ENCODE measurements around the gene FAM78A. TPM values are rescaled to one million over a fixed set of nuclear protein-coding genes. Genes with fewer than 3 reads are reported as not detected.
A peak's percentile ranks its signal among the peaks of the same experiment; 100 is the strongest.

The FAM78A gene
- total and polyA plus RNA-seq, 3 experiments from 2014 or later: 27.6 to 44.4 (median 43.6) TPM

DNA sequence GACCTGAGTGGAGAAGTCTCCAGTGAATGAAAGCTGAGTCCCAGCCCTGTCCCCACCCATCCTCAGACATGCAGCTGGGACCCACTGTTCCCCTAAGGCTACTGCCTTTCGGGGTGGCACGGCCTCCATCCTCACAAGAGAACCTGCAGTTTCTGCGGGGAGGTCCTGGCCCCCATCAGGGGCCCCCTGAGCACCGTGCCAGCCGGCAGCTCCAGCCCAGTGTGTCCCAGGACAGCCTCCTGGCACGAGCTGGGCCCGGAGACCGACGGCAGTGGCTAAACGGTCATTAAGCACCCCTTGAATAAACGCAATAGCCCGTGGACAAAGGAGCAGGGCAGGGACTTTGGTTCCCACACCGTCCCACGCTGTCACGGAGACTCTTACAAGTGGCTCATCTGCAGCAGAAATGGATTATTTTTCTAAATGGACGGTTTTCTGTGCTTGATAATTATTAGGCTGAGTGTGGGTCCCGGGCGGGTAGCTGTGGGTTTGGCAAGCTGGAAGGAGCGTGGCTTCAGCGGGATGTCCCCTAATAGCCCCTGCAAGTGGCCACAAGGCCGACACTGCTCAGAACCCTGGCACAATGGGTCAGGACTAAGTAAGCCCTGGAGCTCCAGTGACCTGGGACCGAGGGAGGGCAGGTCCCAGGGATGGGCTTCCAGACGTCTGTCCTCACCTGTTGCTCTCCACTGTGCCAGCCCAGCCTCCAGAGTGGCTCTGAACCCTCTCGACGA lies 17.4 kb downstream of the FAM78A start:
- Histone ChIP-seq H3K36me3 (ENCODE audit: insufficient read depth, low read length) (peaks cover 43% of the 10 kb centered on the region), H3K4me1 (ENCODE audit: insufficient read depth, low read length) (peaks cover 79% of the 10 kb centered on the region), H3K27me3 (ENCODE audit: insufficient read depth, low read length, poor library complexity, severe bottlenecking) (no peaks in the 10 kb centered on the region), H3K27ac (ENCODE audit: low read depth, low read length) (no peak overlapping the region), H3K4me3 (ENCODE audit: low read length) (no peak overlapping the region), H3K9me3 (ENCODE audit: low read length) (no peaks in the 10 kb centered on the region)
- H3K36me3 Mint-ChIP-seq: peaks cover 0 to 58% (median 4%) of the 10 kb centered on the region in 3 donors
- no peaks in the 10 kb centered on the region for H3K9me3 Mint-ChIP-seq
- no peak overlapping the region for H3K4me3 Mint-ChIP-seq
- ChIA-PET CTCF (interaction anchor here (0.9 to 15.5 kb wide), 2 partner anchors 10 to 40 kb away, joined by 3 to 248 read pairs; partner anchors contain the start of gene FAM78A), POLR2A (interaction anchor here (0.6 to 11.7 kb wide), 2 partner anchors 12 to 114 kb away, joined by 3 to 300 read pairs; partner anchors contain the start of gene FAM78A)
- peak overlapping the region in 4 of 8 donors; percentile 15 to 87 (median 52) for H3K27ac Mint-ChIP-seq
- H3K4me1 Mint-ChIP-seq: peaks cover 50 to 74% (median 63%) of the 10 kb centered on the region in 3 donors
- no peak for DNase-seq
- no peaks in the 10 kb centered on the region for H3K27me3 Mint-ChIP-seq

- Histone ChIP-seq H3K27ac (ENCODE audit: low read depth, low read length) (no peak overlapping the region), H3K4me3 (ENCODE audit: low read length) (no peak overlapping the region), H3K4me1 (ENCODE audit: insufficient read depth, low read length) (peaks cover 81% of the 10 kb centered on the region), H3K36me3 (ENCODE audit: insufficient read depth, low read length) (peaks cover 40% of the 10 kb centered on the region), H3K9me3 (ENCODE audit: low read length) (no peaks in the 10 kb centered on the region), H3K27me3 (ENCODE audit: insufficient read depth, low read length, poor library complexity, severe bottlenecking) (no peaks in the 10 kb centered on the region)
- POLR2A ChIA-PET: interaction anchor here (11.7 kb wide), 1 partner anchor 12 kb away, joined by 300 read pairs; the partner anchor contains the start of gene FAM78A
- DNase-seq: no peak
- Mint-ChIP-seq H3K36me3 (peaks cover 0 to 52% (median 4%) of the 10 kb centered on the region in 3 donors), H3K9me3 (no peaks in the 10 kb centered on the region), H3K4me1 (peaks cover 49 to 74% (median 62%) of the 10 kb centered on the region in 3 donors), H3K27ac (peak overlapping the region; percentile 67 to 100 (median 98)), H3K27me3 (no peaks in the 10 kb centered on the region), H3K4me3 (peak overlapping the region in 2 of 7 donors; percentile 20 to 33)
- CTCF ChIA-PET: interaction anchor here (15.5 kb wide), 1 partner anchor 11 kb away, joined by 248 read pairs; the partner anchor contains the start of gene FAM78A
These were observed 18.1 kb downstream of the FAM78A start for GRCh38 chr9:131258186-131258585.

GRCh38 chr9:131257266-131258025 lies 18.9 kb downstream of the FAM78A start:
- peak overlapping the region; percentile 14 to 94 (median 61) for H3K4me3 Mint-ChIP-seq
- peaks cover 0 to 45% (median under 1%) of the 10 kb centered on the region in 3 donors for H3K36me3 Mint-ChIP-seq
- POLR2A ChIA-PET: interaction anchor here (1.1 to 11.7 kb wide), 5 partner anchors 13 to 40 kb away, joined by 3 to 300 read pairs (median 18); partner anchors contain the start of gene FAM78A
- peaks cover 0 to 2% of the 10 kb centered on the region in 2 donors for H3K27me3 Mint-ChIP-seq
- Histone ChIP-seq H3K27me3 (ENCODE audit: insufficient read depth, low read length, poor library complexity, severe bottlenecking) (no peaks in the 10 kb centered on the region), H3K4me1 (ENCODE audit: insufficient read depth, low read length) (peaks cover 79% of the 10 kb centered on the region), H3K27ac (ENCODE audit: low read depth, low read length) (peak overlapping the region; percentile 74), H3K36me3 (ENCODE audit: insufficient read depth, low read length) (peaks cover 35% of the 10 kb centered on the region), H3K4me3 (ENCODE audit: low read length) (no peak overlapping the region), H3K9me3 (ENCODE audit: low read length) (no peaks in the 10 kb centered on the region)
- peak overlapping the region; percentile 61 to 100 (median 98) for H3K27ac Mint-ChIP-seq
- no peak for DNase-seq
- CTCF ChIA-PET: interaction anchor here (0.8 to 15.5 kb wide), 6 partner anchors 12 to 116 kb away, joined by 3 to 248 read pairs (median 6); partner anchors contain the start of gene FAM78A
- H3K9me3 Mint-ChIP-seq: peaks cover 0 to 2% (median 0%) of the 10 kb centered on the region in 5 donors
- H3K4me1 Mint-ChIP-seq: peaks cover 48 to 74% (median 63%) of the 10 kb centered on the region in 3 donors

GRCh38 chr9:131255676-131256197 lies 20.6 kb downstream of the FAM78A start:
- peak overlapping the region; percentile 74 for H3K27ac ChIP-seq (ENCODE audit: low read depth, low read length)
- peaks cover 22% of the 10 kb centered on the region for H3K36me3 ChIP-seq (ENCODE audit: insufficient read depth, low read length)
- peaks cover 0 to 28% (median 0%) of the 10 kb centered on the region in 3 donors for H3K36me3 Mint-ChIP-seq
- H3K4me1 ChIP-seq (ENCODE audit: insufficient read depth, low read length): peaks cover 78% of the 10 kb centered on the region
- peak overlapping the region; percentile 50 for H3K4me3 ChIP-seq (ENCODE audit: low read length)
- H3K4me3 Mint-ChIP-seq: peak overlapping the region; percentile 68 to 94 (median 88)
- no peaks in the 10 kb centered on the region for H3K9me3 ChIP-seq (ENCODE audit: low read length)
- ChIA-PET POLR2A (interaction anchor here (0.7 to 11.7 kb wide), 9 partner anchors 13 to 478 kb away, joined by 4 to 300 read pairs (median 8); partner anchors contain the start of genes FAM78A and NUP214), CTCF (interaction anchor here (0.8 to 15.5 kb wide), 10 partner anchors 13 to 247 kb away, joined by 3 to 248 read pairs (median 6); partner anchors contain the start of genes FAM78A and POMT1)
- H3K27me3 ChIP-seq (ENCODE audit: insufficient read depth, low read length, poor library complexity, severe bottlenecking): no peaks in the 10 kb centered on the region
- H3K27me3 Mint-ChIP-seq: peaks cover 0 to 2% of the 10 kb centered on the region in 2 donors
- peak overlapping the region; percentile 84 to 100 (median 98) for H3K27ac Mint-ChIP-seq
- H3K4me1 Mint-ChIP-seq: peaks cover 54 to 80% (median 61%) of the 10 kb centered on the region in 3 donors
- DNase-seq: no peak
- H3K9me3 Mint-ChIP-seq: peaks cover 0 to 2% (median 0%) of the 10 kb centered on the region in 5 donors

DNA sequence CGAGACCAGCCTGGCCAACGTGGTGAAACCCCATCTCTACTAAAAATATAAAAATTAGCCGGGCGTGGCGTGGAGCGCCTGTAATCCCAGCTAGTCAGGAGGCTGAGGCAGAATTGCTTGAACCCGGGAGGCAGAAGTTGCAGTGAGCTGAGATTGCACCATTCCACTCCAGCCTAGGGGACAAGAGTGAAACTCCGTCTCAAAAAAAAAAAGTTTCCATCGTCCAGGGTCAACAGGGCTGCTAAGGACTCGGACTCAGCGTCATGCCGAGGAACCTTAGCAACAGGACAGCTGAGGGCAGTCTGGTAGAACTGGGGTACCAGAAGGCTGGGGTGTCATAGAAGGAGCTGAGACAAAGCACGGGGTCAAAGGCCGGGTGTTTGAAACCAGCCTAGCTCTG lies 21.7 kb downstream of the FAM78A start:
- H3K4me1 Mint-ChIP-seq: peaks cover 53 to 73% (median 57%) of the 10 kb centered on the region in 3 donors
- CTCF ChIA-PET: interaction anchor here (0.6 to 15.5 kb wide), 3 partner anchors 14 to 477 kb away, joined by 3 to 248 read pairs (median 7); partner anchors contain the start of gene FAM78A
- H3K4me1 ChIP-seq (ENCODE audit: insufficient read depth, low read length): peaks cover 77% of the 10 kb centered on the region
- no peaks in the 10 kb centered on the region for H3K9me3 ChIP-seq (ENCODE audit: low read length)
- H3K27ac Mint-ChIP-seq: peak overlapping the region in 7 of 8 donors; percentile 78 to 100 (median 97)
- H3K4me3 Mint-ChIP-seq: peak overlapping the region; percentile 24 to 80 (median 47)
- H3K36me3 Mint-ChIP-seq: peaks cover 0 to 17% (median 0%) of the 10 kb centered on the region in 3 donors
- H3K27me3 ChIP-seq (ENCODE audit: insufficient read depth, low read length, poor library complexity, severe bottlenecking): no peaks in the 10 kb centered on the region
- peaks cover 0 to 2% (median 0%) of the 10 kb centered on the region in 5 donors for H3K9me3 Mint-ChIP-seq
- H3K4me3 ChIP-seq (ENCODE audit: low read length): no peak overlapping the region
- H3K27ac ChIP-seq (ENCODE audit: low read depth, low read length): no peak overlapping the region
- H3K36me3 ChIP-seq (ENCODE audit: insufficient read depth, low read length): peaks cover 11% of the 10 kb centered on the region
- DNase-seq: no peak
- H3K27me3 Mint-ChIP-seq: peaks cover 0 to 2% of the 10 kb centered on the region in 2 donors
- POLR2A ChIA-PET: interaction anchor here (11.7 kb wide), 1 partner anchor 16 kb away, joined by 300 read pairs; the partner anchor contains the start of gene FAM78A

DNA sequence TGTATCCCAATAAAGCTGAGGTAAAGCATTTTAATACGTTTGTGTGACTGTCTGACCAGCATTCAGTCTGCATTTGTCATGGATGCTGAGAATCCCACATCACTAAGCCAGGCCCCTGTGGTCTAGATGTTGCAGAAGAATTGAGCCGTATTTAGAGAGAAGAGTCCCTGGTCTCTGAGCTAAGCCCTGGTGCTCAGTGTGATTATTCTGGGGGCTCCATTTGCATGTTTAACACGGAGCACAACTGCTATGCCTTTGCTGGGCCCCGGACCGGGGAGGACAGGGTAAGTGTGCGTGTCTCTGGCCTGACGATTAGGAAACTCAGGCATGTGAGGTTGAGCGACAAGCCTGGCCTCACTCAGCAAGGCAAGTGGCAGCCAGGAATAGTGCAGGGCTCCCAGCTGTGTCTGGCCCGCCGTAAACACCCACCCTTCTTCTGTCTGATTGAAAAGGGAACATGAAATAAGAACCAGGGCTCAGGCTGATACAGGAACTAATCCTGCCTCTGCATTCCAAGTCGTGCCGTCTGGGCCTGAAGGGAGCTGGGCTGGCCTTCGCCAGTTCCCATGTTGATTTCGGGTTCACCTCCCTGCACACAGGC lies 22.3 kb downstream of the FAM78A start:
- H3K36me3 Mint-ChIP-seq: peaks cover 0 to 11% (median 0%) of the 10 kb centered on the region in 3 donors
- peak overlapping the region; percentile 70 to 99 (median 90) for H3K27ac Mint-ChIP-seq
- H3K4me3 Mint-ChIP-seq: peak overlapping the region; percentile 33 to 86 (median 78)
- peaks cover 55 to 72% (median 59%) of the 10 kb centered on the region in 3 donors for H3K4me1 Mint-ChIP-seq
- H3K27me3 Mint-ChIP-seq: peaks cover 0 to 2% of the 10 kb centered on the region in 2 donors
- ChIA-PET CTCF (interaction anchor here (2.0 to 15.5 kb wide), 2 partner anchors 15 to 83 kb away, joined by 6 to 248 read pairs; partner anchors contain the start of gene FAM78A), POLR2A (interaction anchor here (0.6 to 11.7 kb wide), 3 partner anchors 10 to 24 kb away, joined by 3 to 300 read pairs (median 4); partner anchors contain the start of gene FAM78A)
- Histone ChIP-seq H3K27ac (ENCODE audit: low read depth, low read length) (no peak overlapping the region), H3K4me3 (ENCODE audit: low read length) (no peak overlapping the region), H3K27me3 (ENCODE audit: insufficient read depth, low read length, poor library complexity, severe bottlenecking) (no peaks in the 10 kb centered on the region), H3K4me1 (ENCODE audit: insufficient read depth, low read length) (peaks cover 76% of the 10 kb centered on the region), H3K9me3 (ENCODE audit: low read length) (no peaks in the 10 kb centered on the region), H3K36me3 (ENCODE audit: insufficient read depth, low read length) (peaks cover 7% of the 10 kb centered on the region)
- peaks cover 0 to 2% (median 0%) of the 10 kb centered on the region in 5 donors for H3K9me3 Mint-ChIP-seq
- peak in 1 of 5 donors; percentile 44 for DNase-seq

Measured in CD8-positive, alpha-beta memory T cell (primary cell).